ENCODE results near the gene UBE2C. TPM values are rescaled to one million over a fixed set of nuclear protein-coding genes. Genes with fewer than 3 reads are reported as not detected.

Gene UBE2C
- total RNA-seq, 1 experiment from 2014 or later, result 268 TPM

DNA sequence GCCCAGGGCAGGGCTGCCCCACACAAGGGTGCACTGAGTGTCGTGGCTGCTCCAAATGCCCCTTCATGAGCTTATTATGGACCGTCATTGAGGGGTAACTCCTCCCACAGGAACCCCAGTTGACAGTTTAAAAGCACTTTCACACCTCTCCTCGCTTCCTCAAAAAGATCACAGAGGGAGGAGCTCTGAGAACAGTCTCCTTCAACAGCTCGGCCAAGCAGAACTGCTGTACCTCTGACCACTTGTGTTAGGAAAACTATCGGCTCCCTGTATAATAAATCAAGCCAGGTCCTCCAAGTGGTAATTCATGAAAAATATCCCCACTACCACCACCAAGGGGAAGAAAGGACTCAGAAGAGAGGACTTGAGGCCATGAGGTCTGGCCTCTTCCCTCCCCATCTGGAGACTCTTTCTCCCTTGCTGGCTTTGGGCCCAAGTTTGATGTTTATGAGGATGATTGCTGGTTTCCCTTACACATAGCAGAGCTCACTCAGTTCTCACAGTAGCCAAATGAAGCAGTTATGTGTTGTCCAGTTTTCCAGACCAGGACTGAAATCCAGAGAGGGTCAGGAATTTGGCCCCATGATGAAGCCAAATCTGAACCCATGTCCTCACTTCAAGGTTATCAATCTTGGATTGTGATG, 29.8 kb downstream of the UBE2C start:
- no peak overlapping the region for H3K18ac ChIP-seq (ENCODE audit: insufficient read length, low read depth, low read length)
- no peak overlapping the region for H2AK5ac ChIP-seq (ENCODE audit: insufficient read length, low read length)
- no peak overlapping the region for H3K4me2 ChIP-seq (ENCODE audit: insufficient read depth, insufficient read length, low read length)
- H3K27me3 ChIP-seq (ENCODE audit: insufficient read depth, low read length), result no peaks in the 10 kb centered on the region
- H3K27ac ChIP-seq (ENCODE audit: insufficient read length, low read depth, low read length), result no peak overlapping the region
- H3K23me2 ChIP-seq (ENCODE audit: insufficient read length, low read depth, low read length, poor library complexity, severe bottlenecking), result peaks cover 3% of the 10 kb centered on the region
- H3K14ac ChIP-seq (ENCODE audit: insufficient read depth, low read length), result no peak overlapping the region
- H2BK20ac ChIP-seq (ENCODE audit: low read depth, low read length, poor library complexity, severe bottlenecking), result no peak overlapping the region
- Mint-ChIP-seq H3K9me3 (no peaks in the 10 kb centered on the region), H3K27ac (peak overlapping the region in 2 of 3 experiments; percentile 46 to 76; a peak in 4 of 7 replicates), H3K27me3 (ENCODE audit: low read depth) (no peaks in the 10 kb centered on the region), H3K36me3 (ENCODE audit: insufficient read depth in 1 of 3, low read depth in 3 of 3) (peaks cover 5 to 60% (median 42%) of the 10 kb centered on the region in 3 experiments), H3K4me3 (no peak overlapping the region), H3K4me1 (no peaks in the 10 kb centered on the region)
- H2BK12ac ChIP-seq (ENCODE audit: insufficient read length, low read depth, low read length), result no peak overlapping the region
- no peak overlapping the region for H4K5ac ChIP-seq (ENCODE audit: insufficient read length, low read depth, low read length)
- no peak overlapping the region for H3K56ac ChIP-seq (ENCODE audit: insufficient read length, low read depth, low read length)
- H2BK120ac ChIP-seq (ENCODE audit: low read depth, low read length, poor library complexity, severe bottlenecking), result no peak overlapping the region
- H3K23ac ChIP-seq (ENCODE audit: insufficient read length, low read depth, low read length), result no peak overlapping the region
- H4K20me1 ChIP-seq (ENCODE audit: control insufficient read depth, insufficient read depth, insufficient read length), result no peaks in the 10 kb centered on the region
- TF ChIP-seq, protein P1, sequence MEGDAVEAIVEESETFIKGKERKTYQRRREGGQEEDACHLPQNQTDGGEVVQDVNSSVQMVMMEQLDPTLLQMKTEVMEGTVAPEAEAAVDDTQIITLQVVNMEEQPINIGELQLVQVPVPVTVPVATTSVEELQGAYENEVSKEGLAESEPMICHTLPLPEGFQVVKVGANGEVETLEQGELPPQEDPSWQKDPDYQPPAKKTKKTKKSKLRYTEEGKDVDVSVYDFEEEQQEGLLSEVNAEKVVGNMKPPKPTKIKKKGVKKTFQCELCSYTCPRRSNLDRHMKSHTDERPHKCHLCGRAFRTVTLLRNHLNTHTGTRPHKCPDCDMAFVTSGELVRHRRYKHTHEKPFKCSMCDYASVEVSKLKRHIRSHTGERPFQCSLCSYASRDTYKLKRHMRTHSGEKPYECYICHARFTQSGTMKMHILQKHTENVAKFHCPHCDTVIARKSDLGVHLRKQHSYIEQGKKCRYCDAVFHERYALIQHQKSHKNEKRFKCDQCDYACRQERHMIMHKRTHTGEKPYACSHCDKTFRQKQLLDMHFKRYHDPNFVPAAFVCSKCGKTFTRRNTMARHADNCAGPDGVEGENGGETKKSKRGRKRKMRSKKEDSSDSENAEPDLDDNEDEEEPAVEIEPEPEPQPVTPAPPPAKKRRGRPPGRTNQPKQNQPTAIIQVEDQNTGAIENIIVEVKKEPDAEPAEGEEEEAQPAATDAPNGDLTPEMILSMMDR (conservative IDR thresholded peaks at IDR 0.05), result no peak
- H2BK5ac ChIP-seq (ENCODE audit: insufficient read length, low read length), result no peak overlapping the region
- H3K79me1 ChIP-seq (ENCODE audit: insufficient read depth, low read depth, low read length, poor library complexity, severe bottlenecking), result no peaks in the 10 kb centered on the region
- no peaks in the 10 kb centered on the region for H3K9me3 ChIP-seq (ENCODE audit: control insufficient read depth, low read depth, low read length)
- no peaks in the 10 kb centered on the region for H3K79me2 ChIP-seq (ENCODE audit: insufficient read depth, low read length)
- no peak overlapping the region for H3T11ph ChIP-seq (ENCODE audit: low read length)
- H3K9ac ChIP-seq (ENCODE audit: extremely low read depth, insufficient read length, low read length), result no peak overlapping the region
- no peak overlapping the region for H2AFZ ChIP-seq (ENCODE audit: low read length)
- H4K91ac ChIP-seq (ENCODE audit: insufficient read length, low read depth, low read length), result no peak overlapping the region
- no peak overlapping the region for H2BK15ac ChIP-seq (ENCODE audit: low read depth, low read length)
- no CpG with 5 or more reads among the region's 5 CpGs for WGBS (ENCODE audit: extremely low coverage, insufficient read length, low lambda C conversion rate)
- H3K4ac ChIP-seq (ENCODE audit: low read depth, low read length), result no peak overlapping the region
- no peak overlapping the region for H4K8ac ChIP-seq (replicated peaks; ENCODE audit: insufficient read length, low read depth, low read length)
- no peaks in the 10 kb centered on the region for H3K4me1 ChIP-seq (ENCODE audit: insufficient read depth, low read length)
- DNase-seq, result no peak
